IMR-90 (cell line): ENCODE data around the gene PASD1. TPM values are rescaled to one million over a fixed set of nuclear protein-coding genes. Genes with fewer than 3 reads are reported as not detected.

Experiments used
- ATAC-seq: fragments of 200-7000 bp; cut with Tn5 transposase; 2 replicates; pipeline ENCODE4 v1.9.1; 2020; ENCODE audit warnings: low read depth, mild to moderate bottlenecking, moderate library complexity
- BruUV-seq: library from RNA; stranded (reverse); fragments of 400-500 nt; replicated peaks from 2 replicates; lab custom pipeline; 2021; lab: Mats Ljungman, UMichigan
- CTCF ChIA-PET: fragments of 300-600 bp; formaldehyde crosslinking; extraction: SDS; loops from one replicate; lab custom pipeline; 2021; ENCODE audit warnings: antibody characterized with exemption; lab: Yijun Ruan, JAX
- POLR2A ChIA-PET: fragments of 300-600 bp; sonication (Branson Sonifier 250); formaldehyde crosslinking; loops from one replicate; lab custom pipeline; 2022; ENCODE audit warnings: antibody characterized with exemption; ENCODE audit not compliant: unreplicated experiment; lab: Charles Lee
- DNase-seq: peaks from one replicate; pipeline ENCODE4 v3.0.0; 2013
- H2AFZ ChIP-seq: replicated peaks from 2 replicates; pipeline ENCODE3; 2013; ENCODE audit warnings: low read length, mild to moderate bottlenecking; ENCODE audit not compliant: poor library complexity
- H2AK5ac ChIP-seq: 2 replicates; pipeline ENCODE4 v1.6.1; 2013; ENCODE audit warnings: low read depth, low read length, inconsistent platforms
- H2AK9ac ChIP-seq: replicated peaks from 2 replicates; pipeline ENCODE3; 2013; ENCODE audit warnings: mild to moderate bottlenecking, low read depth, low read length, moderate library complexity; ENCODE audit not compliant: poor library complexity
- H2BK120ac ChIP-seq: 2 replicates; pipeline ENCODE4 v1.6.1; 2013; ENCODE audit warnings: low read depth, low read length, inconsistent platforms
- H2BK15ac ChIP-seq: 3 replicates; pipeline ENCODE4 v1.6.1; 2013; ENCODE audit warnings: low read depth, low read length, inconsistent platforms
- H2BK20ac ChIP-seq: 2 replicates; pipeline ENCODE4 v1.6.1; 2013; ENCODE audit warnings: low read depth, mild to moderate bottlenecking, inconsistent platforms, low read length, moderate library complexity
- H2BK5ac ChIP-seq: 2 replicates; pipeline ENCODE4 v1.6.1; 2013; ENCODE audit warnings: mild to moderate bottlenecking, low read depth, low read length, inconsistent platforms; ENCODE audit not compliant: poor library complexity, severe bottlenecking
- H3K14ac ChIP-seq: replicated peaks from 2 replicates; pipeline ENCODE4 v1.6.1; 2013; ENCODE audit warnings: low read depth, low read length, inconsistent platforms
- H3K18ac ChIP-seq: 2 replicates; pipeline ENCODE4 v1.6.1; 2013; ENCODE audit warnings: low read depth, low read length, control low read depth
- H3K23ac ChIP-seq: 2 replicates; pipeline ENCODE4 v1.6.1; 2013; ENCODE audit warnings: low read depth, low read length, inconsistent platforms
- H3K27ac ChIP-seq: 2 replicates; pipeline ENCODE4 v1.5.1; 2013; ENCODE audit warnings: mild to moderate bottlenecking, control low read depth, low read length; ENCODE audit not compliant: insufficient read depth
- H3K27me3 ChIP-seq: 2 replicates; pipeline ENCODE4 v1.6.1; 2013; ENCODE audit warnings: low read length; ENCODE audit not compliant: control insufficient read depth, insufficient read depth
- H3K36me3 ChIP-seq: 2 replicates; pipeline ENCODE4 v1.6.1; 2013; ENCODE audit warnings: low read length, mixed read lengths; ENCODE audit not compliant: control insufficient read depth, insufficient read depth
- H3K4ac ChIP-seq: 2 replicates; pipeline ENCODE4 v1.6.1; 2013; ENCODE audit warnings: low read depth, low read length, inconsistent platforms
- H3K4me1 ChIP-seq: 2 replicates; pipeline ENCODE4 v1.6.1; 2013; ENCODE audit warnings: low read length, mixed read lengths; ENCODE audit not compliant: control insufficient read depth, insufficient read depth
- H3K4me2 ChIP-seq: 2 replicates; pipeline ENCODE4 v1.6.1; 2013; ENCODE audit warnings: low read depth, mild to moderate bottlenecking, control low read depth, low read length, moderate library complexity
- H3K4me3 ChIP-seq: 2 replicates; pipeline ENCODE4 v1.5.1; 2013; ENCODE audit warnings: low read depth, mild to moderate bottlenecking, control low read depth, low read length, moderate library complexity; ENCODE audit not compliant: insufficient read depth
- H3K56ac ChIP-seq: 2 replicates; pipeline ENCODE4 v1.6.1; 2013; ENCODE audit warnings: low read length, inconsistent platforms; ENCODE audit not compliant: insufficient read depth; ENCODE audit errors: extremely low read depth
- H3K79me1 ChIP-seq, 2 experiments: 2 replicates each; pipeline ENCODE4 v1.6.1; 2013; ENCODE audit warnings: low read length in 2 of 2, inconsistent platforms in 1 of 2, low read depth in 1 of 2
- H3K9ac ChIP-seq: 2 replicates; pipeline ENCODE4 v1.6.1; 2013; ENCODE audit warnings: low read depth, low read length, control low read depth
- H3K9me1 ChIP-seq: 2 replicates; pipeline ENCODE4 v1.6.1; 2013; ENCODE audit warnings: low read length, inconsistent platforms; ENCODE audit not compliant: insufficient read depth
- H3K9me3 ChIP-seq: 2 replicates; pipeline ENCODE4 v1.6.1; 2013; ENCODE audit warnings: low read length; ENCODE audit not compliant: control insufficient read depth, insufficient read depth
- H4K20me1 ChIP-seq: 2 replicates; pipeline ENCODE4 v1.6.1; 2013; ENCODE audit warnings: low read length, inconsistent platforms; ENCODE audit not compliant: insufficient read depth
- H4K5ac ChIP-seq: 2 replicates; pipeline ENCODE4 v1.6.1; 2013; ENCODE audit warnings: mild to moderate bottlenecking, low read depth, low read length, control low read depth
- H4K8ac ChIP-seq, 2 experiments: 2 replicates each; pipeline ENCODE4 v1.6.1; 2013; ENCODE audit warnings: low read depth in 2 of 2, low read length in 2 of 2, control low read depth in 1 of 2, inconsistent platforms in 1 of 2
- H4K91ac ChIP-seq: 2 replicates; pipeline ENCODE4 v1.6.1; 2013; ENCODE audit warnings: low read depth, low read length, inconsistent platforms; ENCODE audit not compliant: insufficient read depth
- CEBPB ChIP-seq: IDR thresholded peaks from 2 replicates; pipeline ENCODE4 v1.6.1; 2012; ENCODE audit warnings: low read depth, low read length, improper control_type of control experiment
- CHD1 ChIP-seq: IDR thresholded peaks from 2 replicates; pipeline ENCODE4 v1.6.1; 2012; ENCODE audit warnings: low read depth, low read length, improper control_type of control experiment
- CTCF ChIP-seq: conservative IDR thresholded peaks from 2 replicates; pipeline ENCODE4 v1.5.1; 2012; ENCODE audit warnings: mild to moderate bottlenecking, low read depth, low read length, improper control_type of control experiment
- FOS ChIP-seq: fragments of 150-350 bp; IDR thresholded peaks from 2 replicates; pipeline ENCODE4 v1.6.1; 2016; ENCODE audit warnings: low read depth, low read length
- MAZ ChIP-seq: IDR thresholded peaks from 2 replicates; pipeline ENCODE4 v1.6.1; 2012; ENCODE audit warnings: low read depth, mild to moderate bottlenecking, low read length, improper control_type of control experiment, moderate library complexity, borderline replicate concordance
- MXI1 ChIP-seq: IDR thresholded peaks from 2 replicates; pipeline ENCODE4 v1.6.1; 2012; ENCODE audit warnings: low read depth, mild to moderate bottlenecking, low read length, moderate library complexity, borderline replicate concordance
- NFE2L2 ChIP-seq: fragments of 150-350 bp; IDR thresholded peaks from 2 replicates; pipeline ENCODE4 v1.6.1; 2016; ENCODE audit warnings: low read depth, mild to moderate bottlenecking, low read length
- POLR2A ChIP-seq: IDR thresholded peaks from 2 replicates; pipeline ENCODE4 v1.6.1; 2012; ENCODE audit warnings: mild to moderate bottlenecking, low read depth, low read length
- RCOR1 ChIP-seq: IDR thresholded peaks from 2 replicates; pipeline ENCODE4 v1.6.1; 2012; ENCODE audit warnings: mild to moderate bottlenecking, low read length, improper control_type of control experiment; ENCODE audit not compliant: insufficient replicate concordance
- RFX5 ChIP-seq: IDR thresholded peaks from 2 replicates; pipeline ENCODE4 v1.8.0; 2012; ENCODE audit warnings: low read depth, mild to moderate bottlenecking, low read length, moderate library complexity
- WGBS, 2 experiments: methylation state at CpG; one replicate each; pipeline versions ENCODE4 v1.1.5 to v1.1.7; 2013; ENCODE audit warnings: missing lambda C conversion rate in 2 of 2; ENCODE audit not compliant: insufficient read length in 1 of 2; ENCODE audit errors: extremely low coverage in 2 of 2; 5-methylcytosine and 5-hydroxymethylcytosine counted together
- dilution Hi-C: fragments of 300-500 bp; cut with HindIII; formaldehyde crosslinking; loops from one replicate; pipeline ENCODE4 v1.14.3; 2018; ENCODE audit warnings: low sequenced_read_pairs; ENCODE audit not compliant: unreplicated experiment
- in situ Hi-C: fragments of 300-500 bp; cut with MboI; formaldehyde crosslinking; loops from 3 replicates; pipeline ENCODE4 v1.14.3; 2019; ENCODE audit warnings: low sequenced_read_pairs, inconsistent platforms, mixed read lengths
- intact Hi-C: fragments of 100-400 bp; cut with micrococcal nuclease; formaldehyde crosslinking; loops from 2 replicates; pipeline ENCODE4 v1.10.0; 2022
- polyA plus RNA-seq, 3 experiments: library from polyadenylated mRNA; depleted of rRNA; stranded (reverse); fragments of >200 nt; gene quantifications; 2 replicates each; pipeline ENCODE4 v1.2.3, GENCODE V29; 2012; ENCODE audit warnings: low replicate concordance in 1 of 3
- total RNA-seq: library from RNA; depleted of rRNA; stranded (reverse); fragments of >200 nt; gene quantifications from 2 replicates; pipeline ENCODE4 v1.2.3, GENCODE V29; 2012

Gene PASD1
- total and polyA plus RNA-seq, 2 of the 4 experiments (the other 2 are of a cell fraction) = not detected

DNA sequence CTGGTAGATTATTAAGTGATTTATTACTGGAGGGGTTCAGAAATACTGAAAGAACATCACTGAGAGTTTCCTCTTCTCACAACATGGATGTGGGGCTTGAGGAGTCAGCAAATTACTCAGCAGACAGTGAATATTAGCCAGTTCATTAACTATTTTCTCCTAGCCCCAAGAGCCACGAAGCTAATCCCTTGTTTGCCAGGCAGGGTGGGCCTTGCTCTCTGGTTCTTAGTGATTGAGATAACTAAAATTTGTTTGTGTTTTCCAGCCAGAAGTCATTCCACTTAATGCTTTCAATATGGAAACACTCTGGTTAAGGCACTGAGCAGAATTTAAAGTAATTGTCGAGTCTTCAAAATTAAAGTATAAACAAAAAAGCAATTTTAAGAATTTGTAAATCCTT is 40.1 kb upstream of the PASD1 start:
- H3K4ac ChIP-seq = no peak overlapping the region
- no peak overlapping the region for H3K4me3 ChIP-seq
- no peaks in the 10 kb centered on the region for H3K9me1 ChIP-seq
- no peak overlapping the region for H2BK20ac ChIP-seq
- H3K23ac ChIP-seq = no peak overlapping the region
- H3K9me3 ChIP-seq = no peaks in the 10 kb centered on the region
- in situ Hi-C loops (no loop called here), dilution Hi-C loops (no loop called here), intact Hi-C loops (no loop called here)
- H3K27ac ChIP-seq = no peak overlapping the region
- BruUV-seq = no TSS peak
- H3K27me3 ChIP-seq = no peaks in the 10 kb centered on the region
- H2AK9ac ChIP-seq = no peak overlapping the region
- H2AFZ ChIP-seq = no peak overlapping the region
- no peak overlapping the region for H3K4me2 ChIP-seq
- H2BK120ac ChIP-seq = no peak overlapping the region
- no peak overlapping the region for H2BK5ac ChIP-seq
- no peak overlapping the region for H4K91ac ChIP-seq
- no peak overlapping the region for H3K56ac ChIP-seq
- no peaks in the 10 kb centered on the region for H3K36me3 ChIP-seq
- CTCF ChIA-PET = no interaction called here
- H4K20me1 ChIP-seq = no peaks in the 10 kb centered on the region
- H3K79me1 ChIP-seq = no peaks in the 10 kb centered on the region
- H3K14ac ChIP-seq = no peak overlapping the region
- no peak overlapping the region for H2BK15ac ChIP-seq
- POLR2A ChIA-PET = no interaction called here
- H3K4me1 ChIP-seq = no peaks in the 10 kb centered on the region
- ATAC-seq (no peak), DNase-seq (no peak)
- TF ChIP-seq POLR2A (no peak), RCOR1 (no peak), MXI1 (no peak), MAZ (no peak), CTCF (no peak), CHD1 (no peak), RFX5 (no peak), FOS (no peak), CEBPB (no peak), NFE2L2 (no peak)
- H4K5ac ChIP-seq = no peak overlapping the region
- H2AK5ac ChIP-seq = no peak overlapping the region
- WGBS, 2 experiments = no CpG with 5 or more reads among the region's 2 CpGs
- no peak overlapping the region for H3K9ac ChIP-seq
- no peak overlapping the region for H4K8ac ChIP-seq
- H3K18ac ChIP-seq = no peak overlapping the region
